Stimulated activated CD8-positive, alpha-beta memory T cell treated with anti-CD3 and anti-CD28 coated beads, Interleukin-7, amount 100 ng/mL, for 48 hours (primary cell): ENCODE data around the gene PM20D1.
A peak's percentile ranks its signal among the peaks of the same experiment; 100 is the strongest.

Experiments
- DNase-seq, 2 donors: peaks; one replicate each; pipeline ENCODE4 v3.0.0-alpha.2; 2020; ENCODE audit warnings: low read depth in 1 of 2; ENCODE audit errors: extremely low read depth in 1 of 2

PM20D1 gene

DNA sequence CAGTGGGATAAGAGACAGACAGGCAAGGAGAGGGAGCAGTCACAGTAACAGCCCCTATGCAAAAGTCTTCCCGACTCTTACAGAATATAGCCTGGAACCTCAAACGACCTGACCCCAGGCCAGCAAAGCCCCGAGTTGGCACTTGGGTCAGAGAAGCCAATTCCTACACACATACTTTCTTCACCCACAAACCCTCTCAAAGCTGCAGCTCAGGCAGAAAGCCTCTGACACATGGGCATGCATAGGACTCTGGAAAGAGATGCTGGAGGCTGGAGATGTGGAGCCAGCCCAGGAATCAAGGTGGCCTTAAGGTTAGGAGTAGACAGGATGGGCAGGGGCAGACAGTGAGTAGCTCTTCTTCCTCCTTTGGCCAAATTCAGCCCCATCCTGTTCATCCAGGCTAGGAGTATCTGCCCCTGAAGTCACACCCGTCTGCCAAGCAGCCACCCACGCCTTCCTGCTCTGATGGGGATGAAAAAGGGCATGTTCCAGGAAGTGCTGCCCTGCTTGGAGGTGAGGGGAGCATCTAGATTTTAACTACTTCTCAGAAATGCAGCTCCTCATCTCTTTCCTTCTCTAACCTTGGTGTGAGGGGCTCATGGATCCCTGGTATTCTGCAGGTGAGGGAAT, 44.7 kb downstream of the PM20D1 start:
- peak in 1 of 2 donors; percentile 58 for DNase-seq

DNA sequence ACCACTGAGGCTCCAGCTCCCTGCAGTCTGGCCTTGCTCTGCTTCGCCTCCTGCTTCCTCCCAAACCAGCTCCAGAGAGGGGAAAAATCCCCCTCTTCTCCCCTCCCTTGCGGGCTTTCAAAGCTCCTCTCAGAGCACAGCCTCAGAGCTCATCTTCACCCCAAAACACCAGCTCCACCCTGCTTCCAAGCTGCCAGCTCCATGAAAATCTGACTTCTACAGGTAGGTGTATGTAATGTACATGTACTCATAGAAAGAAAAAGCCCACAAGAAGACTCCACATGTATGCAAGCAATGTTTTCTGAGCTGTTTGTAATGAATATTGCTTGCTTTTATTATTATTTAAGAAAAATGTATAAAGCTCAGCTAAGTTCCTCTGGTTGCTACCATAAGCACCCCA, 45.3 kb downstream of the PM20D1 start:
- no peak for DNase-seq

DNA sequence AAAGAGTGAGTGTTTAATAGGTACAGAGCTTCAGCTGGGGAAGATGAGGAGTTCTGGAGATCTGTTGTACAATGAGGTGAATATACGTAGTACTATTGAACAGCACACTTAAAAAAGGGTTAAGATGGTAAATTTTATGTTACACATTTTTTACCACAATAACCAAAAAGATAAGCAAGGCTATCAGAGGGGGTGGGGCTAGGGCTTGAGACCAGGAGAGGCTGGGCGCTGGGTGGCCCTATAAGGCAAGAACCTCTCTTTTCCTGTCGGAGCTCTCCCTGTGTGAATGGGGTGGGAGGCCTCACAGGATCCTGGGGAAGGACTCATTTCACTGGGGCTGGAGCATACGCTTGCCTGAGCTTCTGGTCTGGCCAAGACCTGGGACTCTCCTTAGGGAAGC, 45.9 kb downstream of the PM20D1 start:
- DNase-seq = no peak

DNA sequence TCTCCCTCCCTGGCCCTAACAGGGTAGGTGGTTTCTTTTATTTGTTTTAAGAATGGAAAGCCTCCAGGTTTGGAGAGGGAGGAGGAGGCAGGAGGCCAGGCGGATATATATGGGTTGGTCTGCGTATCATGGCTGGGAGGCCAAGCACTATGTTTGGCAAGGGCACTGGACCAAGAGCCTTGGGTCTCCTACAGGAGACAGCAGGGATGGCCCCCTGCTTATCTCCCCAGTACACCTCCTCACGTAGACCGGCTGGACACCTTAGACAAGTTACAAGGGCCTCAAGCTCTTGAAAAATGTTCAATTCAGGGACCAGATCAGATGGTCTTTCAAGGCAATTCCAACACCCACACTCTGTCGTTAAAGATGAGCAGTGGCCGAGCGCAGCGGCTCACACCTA, 47.9 kb downstream of the PM20D1 start:
- DNase-seq = no peak

DNA sequence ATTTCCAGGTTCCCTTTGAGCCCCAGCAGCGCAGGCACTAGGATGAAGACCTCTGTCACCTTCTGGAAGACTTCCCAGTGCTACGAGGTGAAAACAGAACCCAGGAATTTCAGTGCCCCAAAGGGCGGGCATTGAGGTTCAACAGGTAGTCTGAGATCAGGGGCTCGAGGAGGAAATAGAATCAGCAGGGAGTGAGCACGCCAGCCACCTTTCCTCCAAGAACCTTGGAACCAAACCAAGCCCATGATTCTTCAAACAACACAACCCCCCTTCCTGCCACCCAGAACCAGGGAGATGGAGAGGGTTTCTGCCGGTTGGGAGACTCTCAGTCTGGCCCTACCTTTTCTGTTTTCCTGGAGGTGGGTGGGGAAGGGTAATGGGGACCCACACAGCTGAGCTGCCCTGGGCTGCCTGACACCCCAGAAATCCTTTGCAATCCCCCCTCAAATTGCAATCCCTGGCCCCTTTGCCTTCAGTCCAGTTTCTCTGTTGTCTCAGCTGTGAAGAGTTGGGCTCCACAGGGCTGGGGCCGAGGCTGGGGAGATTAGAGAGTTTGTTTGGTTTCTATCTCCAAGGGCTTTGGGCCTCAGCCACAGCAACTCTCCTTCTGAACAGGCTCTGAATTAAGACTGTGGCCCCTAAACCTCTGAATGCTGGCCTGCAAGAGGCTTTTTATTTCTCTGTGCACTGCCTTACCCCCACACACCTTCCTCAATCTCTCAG, 48.8 kb downstream of the PM20D1 start:
- DNase-seq = no peak

DNA sequence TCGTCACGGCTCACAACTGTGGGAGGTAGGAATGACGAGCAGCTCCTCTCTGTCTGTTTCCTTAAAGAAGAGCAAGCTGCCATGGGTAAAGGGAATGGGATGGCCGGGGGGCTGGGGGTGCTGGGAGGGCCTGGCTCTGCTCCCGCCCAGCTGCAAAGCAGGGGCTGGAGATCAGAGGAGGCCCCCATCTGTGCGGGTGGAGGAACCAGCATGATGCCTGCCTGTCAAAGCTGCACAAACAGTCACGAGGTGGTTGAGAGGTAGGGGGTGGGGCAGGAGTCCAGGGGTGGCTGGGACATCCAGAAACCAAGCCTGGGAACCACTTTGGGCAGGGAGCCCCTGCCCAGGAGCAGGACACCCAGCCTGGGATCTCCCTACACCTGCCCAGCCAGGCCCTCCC, 49.5 kb downstream of the PM20D1 start:
- no peak for DNase-seq

DNA sequence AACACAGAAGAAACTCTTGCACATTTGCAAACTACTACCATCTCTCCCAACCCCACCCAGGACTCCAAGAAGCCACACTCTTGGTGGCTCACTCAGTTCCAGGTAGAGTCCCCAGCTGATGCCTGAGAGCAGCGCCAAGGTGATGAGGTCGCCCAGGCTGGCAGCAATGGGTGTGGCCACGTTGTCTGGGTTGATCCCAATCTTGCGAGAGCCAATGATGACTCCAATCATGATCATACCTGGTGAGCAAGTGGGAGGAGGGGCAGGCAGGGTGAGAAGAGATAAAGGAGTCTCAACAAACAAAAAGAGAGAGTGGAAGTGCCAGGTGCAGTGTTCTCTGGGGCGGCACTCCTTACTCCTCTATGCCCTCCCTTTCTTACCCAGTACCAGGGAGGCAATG, 51.4 kb downstream of the PM20D1 start:
- no peak for DNase-seq

DNA sequence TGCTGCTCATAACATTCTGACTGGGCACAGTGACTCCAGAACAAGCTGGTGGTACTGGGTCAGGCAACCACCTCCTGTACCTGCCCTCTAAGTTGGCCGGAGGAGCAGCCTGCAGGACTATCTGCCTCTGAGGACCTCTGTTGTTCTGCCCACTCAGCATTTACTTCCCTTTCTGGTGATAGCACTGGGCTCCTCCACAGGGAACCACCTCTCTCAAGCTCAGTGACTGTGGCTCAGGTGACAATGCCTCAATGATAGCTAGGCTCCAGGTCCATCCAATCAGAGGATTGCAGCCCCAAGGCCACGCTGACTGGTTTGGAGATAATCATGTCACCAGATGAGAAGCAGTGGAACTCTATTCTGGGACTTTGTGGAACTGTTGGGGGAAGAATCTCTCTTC, 52.8 kb downstream of the PM20D1 start:
- no peak for DNase-seq

DNA sequence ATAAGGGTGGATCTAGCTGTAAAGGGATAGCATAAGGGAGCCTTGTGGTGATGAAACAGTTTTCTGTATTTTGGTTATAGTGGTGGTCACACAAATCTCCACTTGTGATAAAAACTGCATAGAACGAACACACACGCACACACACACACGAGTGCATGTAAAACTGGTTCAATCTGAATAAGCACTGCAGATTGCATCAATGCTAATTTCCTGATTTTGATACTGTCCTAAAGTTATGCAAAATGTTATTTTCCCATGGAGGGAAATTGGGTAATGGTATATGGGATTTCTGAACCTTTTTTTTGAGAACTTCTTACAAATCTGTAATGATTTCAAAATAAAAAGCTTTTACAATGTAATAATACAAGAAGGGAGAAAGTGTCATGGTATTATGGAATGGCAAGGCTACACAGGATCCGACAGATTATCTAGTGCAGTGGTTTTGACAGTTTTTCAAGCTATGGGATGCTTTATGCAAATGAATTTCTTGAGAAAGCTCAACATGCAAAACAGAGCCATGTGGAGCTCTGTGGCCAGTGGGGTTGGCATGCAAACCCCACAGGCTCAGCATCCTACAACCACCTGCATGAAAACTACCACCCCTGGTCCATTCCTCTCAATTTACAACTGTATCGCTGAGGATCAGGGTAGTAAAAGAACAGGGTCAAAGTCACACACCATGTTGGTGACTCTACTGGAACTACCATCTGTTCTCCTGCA, 55.8 kb downstream of the PM20D1 start:
- no peak for DNase-seq

DNA sequence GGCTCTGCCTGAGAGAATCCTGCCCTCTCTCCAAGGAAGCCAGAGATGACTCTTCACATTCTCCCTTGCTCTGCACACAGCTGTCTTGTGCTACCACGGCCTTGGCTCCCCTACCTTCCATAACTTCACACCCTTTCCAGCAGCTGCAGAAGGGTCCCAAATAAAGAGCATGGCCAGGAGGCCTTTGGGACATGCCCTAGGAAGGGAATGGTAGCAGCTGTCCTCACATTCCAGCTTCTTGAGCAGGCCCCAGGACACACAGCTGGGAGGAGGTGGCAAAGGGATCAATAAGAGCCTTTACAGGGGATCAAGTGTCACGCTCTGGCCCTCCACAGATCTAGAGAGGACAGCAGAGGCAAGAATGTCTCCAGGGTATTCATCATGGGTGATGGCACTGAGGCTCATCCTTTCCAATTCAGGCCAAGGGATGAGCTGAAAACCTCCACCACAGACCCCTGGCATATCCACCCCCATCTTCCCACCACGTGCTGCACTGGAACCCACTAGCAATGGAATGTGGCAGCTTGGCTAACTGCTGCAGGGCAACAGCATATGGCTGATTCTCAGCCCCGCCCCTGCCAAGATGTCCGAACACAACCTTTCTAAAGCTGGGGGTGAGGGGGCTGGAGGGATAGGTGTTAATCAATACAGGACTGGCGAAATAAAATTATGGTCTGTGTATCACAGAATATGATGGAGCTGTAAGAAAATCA, 56.8 kb downstream of the PM20D1 start:
- no peak for DNase-seq

DNA sequence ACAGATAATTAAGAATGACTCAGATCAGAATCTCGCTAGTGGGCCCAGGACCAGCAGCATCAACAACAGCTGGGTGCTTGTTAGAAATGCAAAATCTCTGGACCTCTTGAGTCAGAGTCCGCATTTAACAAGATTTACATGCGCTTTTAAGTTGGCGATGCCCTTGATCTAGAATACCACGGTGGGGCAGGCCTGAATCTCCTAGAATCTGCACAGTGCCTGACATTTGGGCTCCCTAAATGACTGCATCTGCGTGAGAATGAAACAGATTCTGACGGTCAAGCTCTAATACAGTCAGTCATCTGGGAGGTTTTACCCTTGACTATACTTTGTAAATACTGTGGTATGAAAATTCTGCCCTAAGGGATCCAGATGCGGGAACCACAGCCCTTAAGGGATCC, 57.5 kb downstream of the PM20D1 start:
- DNase-seq = no peak

DNA sequence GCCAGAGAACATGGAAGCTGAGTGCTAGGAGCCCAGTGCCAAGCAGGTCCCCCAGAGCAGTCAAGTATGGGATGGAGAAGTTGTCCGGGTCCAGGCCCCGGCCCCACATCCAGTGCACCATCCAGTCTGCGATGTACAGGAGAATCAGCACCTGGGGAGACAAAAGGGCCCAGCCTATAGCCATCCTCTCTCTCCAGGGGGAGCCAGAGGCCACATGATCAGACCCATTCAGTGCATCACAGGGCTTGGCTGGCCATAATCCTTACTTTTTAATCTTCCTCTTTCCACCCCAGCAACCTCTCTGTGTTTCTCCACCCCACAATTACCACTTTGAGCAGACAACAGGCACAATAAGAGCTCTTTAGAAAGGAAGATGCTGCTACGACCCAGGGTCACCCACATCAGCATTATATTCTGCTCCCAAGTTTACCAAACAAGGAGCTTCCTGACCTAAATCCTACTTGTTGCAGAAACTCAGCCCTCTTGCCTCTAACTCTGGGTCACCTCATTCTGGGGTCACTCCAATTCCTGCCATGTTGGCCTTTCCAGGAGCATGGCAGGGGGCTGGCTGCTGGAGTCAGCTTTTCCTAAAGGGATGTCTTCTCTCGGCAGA, 58.3 kb downstream of the PM20D1 start:
- peak in 1 of 2 donors; percentile 36 for DNase-seq

DNA sequence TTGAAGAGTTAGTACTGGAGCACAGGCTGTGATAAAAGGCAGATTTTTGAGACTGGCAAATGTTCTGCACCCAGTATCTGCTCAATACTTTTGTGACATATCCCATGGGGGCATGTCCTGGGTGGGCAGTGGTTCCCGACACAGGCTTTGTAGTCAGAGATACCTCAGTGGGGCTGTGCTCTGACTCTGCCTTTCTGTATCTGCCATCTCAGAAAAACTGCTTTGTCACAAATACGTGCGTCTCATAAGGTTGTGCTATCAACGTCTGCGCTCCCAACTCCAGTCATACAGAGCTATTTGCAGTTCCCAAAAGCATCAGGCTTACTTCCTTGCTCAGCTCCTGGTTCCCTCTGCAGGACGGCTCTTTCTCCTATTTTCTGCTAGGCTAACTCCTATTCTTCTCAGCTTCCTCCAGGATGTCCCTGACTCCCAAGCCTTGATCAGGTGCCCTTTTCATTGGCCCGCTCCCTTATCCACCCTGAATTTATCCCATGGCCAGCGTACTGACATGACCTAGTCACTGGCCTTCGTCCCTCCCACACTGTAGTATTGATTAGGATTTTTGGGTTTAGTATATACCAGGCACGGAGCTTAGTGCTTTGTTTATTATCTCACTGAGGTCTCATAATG, 62.5 kb downstream of the PM20D1 start:
- DNase-seq = no peak

DNA sequence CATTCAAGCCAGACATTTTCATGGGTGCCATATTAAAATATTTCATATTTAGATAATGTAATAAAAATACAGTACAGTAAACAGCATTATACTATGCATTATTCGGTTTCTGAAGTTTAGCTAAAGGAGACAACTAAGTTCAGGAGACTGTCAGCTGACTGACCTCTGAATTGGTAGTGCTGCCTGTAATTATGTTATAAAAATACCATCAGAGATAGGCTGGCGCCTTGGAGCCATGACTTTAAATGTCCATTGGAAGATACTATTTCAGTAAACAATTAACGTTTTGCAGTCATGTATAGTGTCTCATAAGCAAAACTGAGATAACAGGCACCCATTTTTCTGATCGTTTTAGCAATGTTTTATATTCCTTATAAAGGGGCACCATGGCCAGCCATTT, 63.3 kb downstream of the PM20D1 start:
- DNase-seq = no peak

DNA sequence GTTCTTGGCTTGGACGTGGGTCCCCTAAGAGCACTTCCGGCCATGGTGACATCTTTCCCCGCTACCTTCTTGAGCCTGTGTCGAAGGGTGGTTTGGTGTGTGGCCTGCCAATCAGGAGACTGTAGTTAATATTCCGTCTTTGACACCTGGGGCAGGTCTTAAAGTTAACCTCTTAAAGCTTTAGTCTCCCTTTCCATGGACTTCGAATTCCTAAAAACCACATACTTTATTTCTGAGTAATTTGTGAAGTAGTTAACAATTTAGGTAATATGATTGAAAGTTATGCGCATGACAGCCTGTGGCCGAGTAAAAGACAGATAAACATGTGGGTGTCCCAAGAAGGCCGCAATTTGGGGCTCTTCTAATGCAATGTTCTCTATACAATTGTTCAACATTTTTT, 64.5 kb downstream of the PM20D1 start:
- DNase-seq = no peak

DNA sequence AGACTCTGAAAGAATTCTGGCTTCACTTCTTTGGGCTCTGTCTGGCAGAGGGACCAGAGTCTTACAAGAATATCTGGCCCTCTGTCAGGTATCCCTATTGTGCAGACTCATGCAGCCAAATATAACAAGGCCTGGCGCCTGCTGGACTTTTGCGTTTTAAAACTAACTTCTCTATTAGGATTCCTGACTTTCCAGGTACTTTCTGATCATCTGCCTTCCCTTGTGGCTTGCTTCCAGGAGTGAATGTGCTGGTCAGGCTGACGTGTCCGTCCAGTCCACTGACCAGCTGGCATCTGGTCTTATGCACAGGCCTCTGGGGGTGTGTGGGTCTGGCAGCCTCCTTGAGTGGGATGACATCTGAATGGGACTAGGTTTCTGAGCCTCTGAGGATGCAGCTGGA, 66.0 kb downstream of the PM20D1 start:
- DNase-seq = no peak

DNA sequence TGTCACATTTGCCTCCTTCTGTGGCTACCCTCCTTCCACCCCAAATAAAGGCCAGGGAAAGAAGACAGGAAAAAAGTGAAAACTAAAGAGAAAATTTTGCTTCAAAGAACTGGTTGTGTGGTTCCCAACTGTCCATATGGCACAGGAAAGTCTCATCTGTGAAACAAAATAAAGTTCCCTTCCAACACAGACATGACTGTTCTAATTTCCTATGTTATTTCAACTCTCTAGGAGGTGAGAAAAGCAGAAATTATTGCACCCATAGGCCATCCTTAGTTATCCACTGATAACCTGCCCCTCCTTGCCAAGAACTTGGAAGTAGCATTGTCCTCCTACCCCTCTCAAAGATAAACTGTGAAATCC, 66.5 kb downstream of the PM20D1 start:
- DNase-seq = no peak

DNA sequence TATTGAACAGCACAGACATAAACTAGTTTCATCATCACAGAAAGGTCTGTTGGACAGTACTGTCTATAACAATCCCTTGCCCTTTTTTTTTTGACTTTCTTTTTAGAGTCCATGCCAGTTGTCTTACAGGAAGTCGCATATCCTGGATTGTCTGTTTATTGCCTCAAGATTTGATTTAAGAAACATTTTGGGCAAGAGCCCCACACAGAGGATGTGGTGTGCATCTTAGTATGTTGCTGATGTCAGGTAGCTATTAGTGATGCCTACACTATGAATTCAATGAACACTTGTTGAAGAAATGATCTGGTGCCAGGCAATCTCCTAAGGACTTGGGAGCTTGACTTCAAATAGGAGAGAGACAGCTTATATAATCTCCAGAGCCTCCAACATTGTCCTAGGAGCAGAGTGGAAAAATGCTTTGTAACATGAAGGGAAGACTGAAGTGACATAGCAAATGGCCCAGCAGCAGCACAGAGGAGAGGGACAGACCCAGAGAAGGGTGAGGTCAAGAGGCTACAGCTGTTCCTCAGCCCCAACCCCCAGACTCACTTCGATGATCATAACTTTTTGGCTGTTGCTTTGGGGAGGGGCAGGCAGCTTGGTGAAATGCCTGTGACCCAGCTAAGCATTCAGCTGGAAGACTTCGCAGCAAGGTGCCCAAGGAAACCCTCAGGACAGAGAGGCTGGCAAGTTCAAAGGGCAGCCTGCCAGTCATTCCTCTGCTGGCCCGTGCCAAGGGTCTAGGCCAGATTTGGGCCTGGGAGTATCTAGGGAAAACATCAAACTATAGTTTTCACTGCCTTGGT, 67.1 kb downstream of the PM20D1 start:
- DNase-seq = no peak

DNA sequence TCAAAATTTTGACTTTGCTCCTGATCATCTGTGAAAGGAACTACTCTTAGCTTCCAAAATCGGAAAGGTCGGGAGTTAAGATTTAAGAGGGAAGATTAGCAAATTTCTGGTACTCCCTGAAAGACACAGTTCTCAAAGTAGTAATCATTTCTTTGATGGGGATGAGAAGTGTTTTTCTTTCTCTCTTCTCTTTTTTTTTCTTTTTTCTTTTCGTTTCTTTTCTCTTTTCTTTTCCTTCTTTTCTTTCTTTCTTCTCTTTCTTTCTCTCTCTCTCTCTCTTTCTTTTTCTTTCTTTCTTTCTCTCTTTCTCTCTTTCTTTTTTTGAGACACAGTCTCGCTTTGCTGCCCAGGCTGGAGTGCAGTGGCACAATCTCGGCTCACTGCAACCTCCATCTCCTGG, 69.6 kb downstream of the PM20D1 start:
- DNase-seq = no peak
